Stomach (tissue), 9 donors: ENCODE results near the gene PHB1. TPM values are rescaled to one million over a fixed set of nuclear protein-coding genes. Genes with fewer than 3 reads are reported as not detected.

Experiments used
- DNase-seq, 2 donors: peaks; one replicate each; pipeline versions ENCODE4 v3.0.0 to v3.0.0-alpha.2; 2013 to 2019
- H3K27ac ChIP-seq, 5 donors: fragments of 200-600 bp in 4 of 5; sonication (generic) in 4 of 5; one replicate each; pipeline ENCODE4 v1.5.1; 2013 to 2019; ENCODE audit warnings: mild to moderate bottlenecking in 1 of 5, moderate library complexity in 1 of 5
- H3K27me3 ChIP-seq, 3 donors: fragments of 200-600 bp; sonication (generic); one replicate each; pipeline ENCODE4 v1.5.1; 2017 to 2019; ENCODE audit warnings: mixed run types in 1 of 3
- H3K36me3 ChIP-seq, 4 donors: fragments of 200-600 bp; sonication (generic); 1 replicate in 3 of 4; 2 replicates in 1 of 4; pipeline ENCODE4 v1.5.1; 2016 to 2019
- H3K4me1 ChIP-seq, 4 donors: fragments of 200-600 bp; sonication (generic); one replicate each; pipeline ENCODE4 v1.5.1; 2016 to 2019
- H3K4me3 ChIP-seq, 4 donors: fragments of 200-600 bp; sonication (generic) in 3 of 4; one replicate each; pipeline ENCODE4 v1.5.1; 2016 to 2019; ENCODE audit warnings: mild to moderate bottlenecking in 1 of 4
- H3K9me3 ChIP-seq, 4 donors: fragments of 200-600 bp; sonication (generic); one replicate each; pipeline ENCODE4 v1.5.1; 2016 to 2019
- CTCF ChIP-seq, 7 experiments: fragments of 450-650 bp in 4 of 7; fragments of 200-600 bp in 3 of 7; sonication (generic) in 3 of 7; IDR thresholded peaks; one replicate each; pipeline ENCODE4 v1.5.1; 2016 to 2019; ENCODE audit warnings: antibody characterized with exemption in 7 of 7, control low read depth in 2 of 7, mild to moderate bottlenecking in 1 of 7
- EP300 ChIP-seq: sonication (generic); formaldehyde crosslinking; IDR thresholded peaks from one replicate; pipeline ENCODE4 v1.6.1; 2017; ENCODE audit warnings: antibody characterized with exemption
- POLR2A ChIP-seq, 4 donors: fragments of 450-650 bp; IDR thresholded peaks; one replicate each; pipeline ENCODE4 v1.6.1; 2016; ENCODE audit warnings: antibody characterized with exemption in 4 of 4, control low read depth in 2 of 4, mild to moderate bottlenecking in 1 of 4, moderate library complexity in 1 of 4
- POLR2AphosphoS5 ChIP-seq, 3 donors: sonication (generic); formaldehyde crosslinking; IDR thresholded peaks; one replicate each; pipeline ENCODE4 v1.6.1; 2016; ENCODE audit warnings: antibody characterized with exemption in 3 of 3
- WGBS, 5 donors: extraction: QIAGEN DNeasy Blood & Tissue Kit in 3 of 5; methylation state at CpG; one replicate each; pipeline versions ENCODE4 v1.1.5 to v1.1.7; 2013 to 2018; 5-methylcytosine and 5-hydroxymethylcytosine counted together
- intact Hi-C: fragments of 100-400 bp; cut with DNase I; formaldehyde crosslinking; loops from one replicate; pipeline ENCODE4 v1.15.1; 2023; ENCODE audit warnings: low total_unique reads
- polyA plus RNA-seq, 3 donors: library from polyadenylated mRNA; stranded (reverse); fragments of 200-250 nt; gene quantifications; one replicate each; pipeline ENCODE4 v1.2.3, GENCODE V29; 2013
- total RNA-seq, 5 donors: library from RNA; depleted of rRNA; stranded (reverse); fragments of >200 nt; gene quantifications; one replicate each; pipeline versions ENCODE4 v1.1.0 to v1.2.3, GENCODE V29; 2014 to 2016
- donor health status: healthy with polysubstance abuse.
- donor health status: Bipolar disorder and iron deficiency.
- donor health status: healthy.

Gene PHB1
- total and polyA plus RNA-seq, 8 donors, result 44.3 to 152 (median 102) TPM

GRCh38 chr17:49379926-49380325 lies 34.8 kb downstream of the PHB1 start:
- Histone ChIP-seq H3K4me1 (peaks cover 0 to 13% (median 6%) of the 10 kb centered on the region in 4 donors), H3K36me3 (no peaks in the 10 kb centered on the region), H3K9me3 (no peaks in the 10 kb centered on the region), H3K27ac (no peak overlapping the region), H3K4me3 (no peak overlapping the region), H3K27me3 (no peaks in the 10 kb centered on the region)
- WGBS, 5 donors, result 75 to 82% (median 75%) methylated on average over 4 of the region's 4 CpGs
- intact Hi-C loops, result no loop called here
- TF ChIP-seq POLR2A (IDR thresholded peaks at IDR 0.05) (no peak), CTCF (IDR thresholded peaks at IDR 0.05) (no peak), EP300 (no peak), POLR2AphosphoS5 (IDR thresholded peaks at IDR 0.05) (no peak)
- no peak for DNase-seq

- DNase-seq, result no peak
- H3K36me3 ChIP-seq, result no peaks in the 10 kb centered on the region
- 82 to 90% (median 87%) methylated on average over 5 of the region's 5 CpGs for WGBS, 5 donors
- H3K4me3 ChIP-seq, result no peak overlapping the region
- no peak for TF ChIP-seq POLR2AphosphoS5 (IDR thresholded peaks at IDR 0.05)
- no peak overlapping the region for H3K27ac ChIP-seq
- H3K4me1 ChIP-seq, result peaks cover 0 to 13% (median 6%) of the 10 kb centered on the region in 4 donors
- H3K27me3 ChIP-seq, result no peaks in the 10 kb centered on the region
- H3K9me3 ChIP-seq, result no peaks in the 10 kb centered on the region
- intact Hi-C loops, result no loop called here
Measured at GRCh38 chr17:49378311-49378710, 36.4 kb downstream of the PHB1 start.

- no peak for DNase-seq
Measured at GRCh38 chr17:49375544-49375943, 39.1 kb downstream of the PHB1 start.

GRCh38 chr17:49373115-49373514 lies 41.6 kb downstream of the PHB1 start:
- Histone ChIP-seq H3K27me3 (no peaks in the 10 kb centered on the region), H3K4me1 (no peaks in the 10 kb centered on the region), H3K4me3 (no peak overlapping the region), H3K9me3 (no peaks in the 10 kb centered on the region), H3K27ac (no peak overlapping the region), H3K36me3 (no peaks in the 10 kb centered on the region)
- TF ChIP-seq CTCF (IDR thresholded peaks at IDR 0.05) (no peak), POLR2AphosphoS5 (IDR thresholded peaks at IDR 0.05) (no peak), POLR2A (IDR thresholded peaks at IDR 0.05) (no peak), EP300 (no peak)
- intact Hi-C loops, result no loop called here
- 86 to 96% (median 94%) methylated on average over 6 of the region's 6 CpGs for WGBS, 5 donors
- DNase-seq, result no peak

More at GRCh38 chr17:49375544-49375943, 39.1 kb downstream of the PHB1 start:
- no peak for TF ChIP-seq POLR2A (IDR thresholded peaks at IDR 0.05)
- no peak for TF ChIP-seq POLR2AphosphoS5 (IDR thresholded peaks at IDR 0.05)
- no peak for TF ChIP-seq EP300
- TF ChIP-seq CTCF (IDR thresholded peaks at IDR 0.05), result no peak
- H3K4me1 ChIP-seq, result no peaks in the 10 kb centered on the region
- no peaks in the 10 kb centered on the region for H3K27me3 ChIP-seq
- intact Hi-C loops, result no loop called here
- no peaks in the 10 kb centered on the region for H3K9me3 ChIP-seq
- 86 to 100% (median 95%) methylated on average over 1 of the region's 1 CpG for WGBS, 5 donors
- no peak overlapping the region for H3K4me3 ChIP-seq
- H3K27ac ChIP-seq, result no peak overlapping the region
- H3K36me3 ChIP-seq, result no peaks in the 10 kb centered on the region

- WGBS, 5 donors, result 78 to 87% (median 80%) methylated on average over 7 of the region's 7 CpGs
- Histone ChIP-seq H3K4me1 (no peaks in the 10 kb centered on the region), H3K4me3 (no peak overlapping the region), H3K36me3 (no peaks in the 10 kb centered on the region), H3K27me3 (no peaks in the 10 kb centered on the region), H3K27ac (no peak overlapping the region), H3K9me3 (no peaks in the 10 kb centered on the region)
- DNase-seq, result no peak
- intact Hi-C loops, result no loop called here
- TF ChIP-seq EP300 (no peak), CTCF (IDR thresholded peaks at IDR 0.05) (no peak), POLR2AphosphoS5 (IDR thresholded peaks at IDR 0.05) (no peak), POLR2A (IDR thresholded peaks at IDR 0.05) (no peak)
Measured at GRCh38 chr17:49372425-49372824, 42.3 kb downstream of the PHB1 start.
